Renal pelvis (tissue), 4 donors: ENCODE data around the gene REEP5. TPM values are rescaled to one million over a fixed set of nuclear protein-coding genes. Genes with fewer than 3 reads are reported as not detected.
"Not testable (repeated sequence)": the region's sequence is repeated elsewhere in the genome, so short reads cannot be mapped to it uniquely, and the experiment has no call there.

Source experiments
- DNase-seq: peaks from one replicate; pipeline ENCODE4 v3.0.0-alpha.2; 2013
- polyA plus RNA-seq, 3 donors: library from polyadenylated mRNA; unstranded; fragments of 120-200 nt; gene quantifications; one replicate each; pipeline ENCODE4 v1.2.1, GENCODE V29; 2013; ENCODE audit not compliant: insufficient read length in 3 of 3

Gene REEP5
- polyA plus RNA-seq, 3 donors, result 94.3 to 107 (median 97.3) TPM

DNA sequence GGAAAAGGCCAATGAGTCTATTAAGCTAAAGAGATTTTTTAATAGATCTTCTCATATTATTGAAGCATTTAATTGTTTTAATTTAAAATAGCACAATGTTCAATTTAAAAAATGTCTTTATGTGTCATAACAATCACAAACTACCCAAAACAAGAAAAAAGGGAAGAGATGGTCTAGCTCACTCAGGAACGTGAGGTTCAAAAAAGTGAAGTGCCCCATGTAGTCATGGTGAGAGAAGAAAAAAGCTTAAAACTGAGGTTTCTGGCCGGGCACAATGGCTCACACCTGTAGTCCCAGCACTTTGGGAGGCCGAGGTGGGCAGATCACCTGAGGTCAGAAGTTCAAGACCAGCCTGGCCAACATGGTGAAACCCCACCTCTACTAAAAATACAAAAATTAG is 17.0 kb downstream of the REEP5 start:
- DNase-seq, result not testable (repeated sequence)

DNA sequence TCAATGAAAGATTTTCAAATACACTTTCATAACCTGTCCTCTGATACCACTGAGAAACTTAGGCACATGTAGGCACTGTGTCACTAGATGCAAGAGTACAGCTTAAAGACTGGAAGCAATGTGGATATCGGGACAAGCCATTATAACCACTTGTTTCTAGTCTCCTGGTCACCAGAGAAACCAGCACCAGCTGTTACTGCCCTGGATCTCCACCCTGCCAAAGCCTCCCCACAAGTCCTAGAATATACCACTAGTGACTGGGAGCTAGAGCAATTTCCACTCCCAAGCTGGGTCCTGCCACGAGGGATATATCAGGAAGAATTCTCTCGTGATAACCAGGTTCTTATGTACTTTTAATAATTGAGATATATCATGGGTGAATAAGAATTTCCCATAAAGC is 19.5 kb downstream of the REEP5 start:
- DNase-seq, result no peak

DNA sequence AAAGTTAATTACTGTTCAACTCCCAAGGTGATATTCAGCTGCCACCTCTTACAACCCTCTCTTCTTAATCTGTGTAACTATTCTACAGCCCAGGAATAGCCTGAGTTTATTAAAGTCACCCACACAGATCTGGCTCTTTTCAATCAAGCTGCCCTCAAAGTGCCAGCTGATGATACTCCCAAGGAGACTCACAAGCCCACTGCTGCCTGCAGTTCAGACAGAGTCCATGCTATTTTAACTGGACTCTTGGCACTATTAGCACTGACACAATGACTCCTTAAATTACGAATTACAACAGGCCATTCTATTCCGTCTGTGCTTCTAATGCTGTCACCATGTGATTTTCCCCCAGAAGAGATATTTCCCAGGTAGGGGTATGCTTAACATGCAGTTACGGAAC is 26.3 kb downstream of the REEP5 start:
- DNase-seq, result no peak

DNA sequence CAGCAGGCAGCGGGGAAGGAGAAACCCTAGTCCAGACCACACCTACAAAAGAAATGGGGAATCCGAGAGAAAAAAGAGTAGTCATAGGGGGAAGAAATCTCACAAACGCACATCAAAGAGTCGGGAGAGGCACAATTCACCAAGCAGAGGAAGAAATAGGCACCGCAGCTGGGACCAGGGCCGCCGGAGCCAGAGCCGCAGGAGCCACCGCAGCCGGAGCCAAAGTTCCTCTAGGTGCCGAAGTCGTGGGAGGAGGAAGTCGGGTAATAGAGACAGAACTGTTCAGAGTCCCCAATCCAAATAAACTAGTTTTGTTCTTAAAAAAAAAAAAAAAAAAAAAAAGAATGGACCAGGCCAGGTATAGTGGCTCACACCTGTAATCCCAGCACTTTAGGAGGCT is 29.3 kb downstream of the REEP5 start:
- no peak for DNase-seq

DNA sequence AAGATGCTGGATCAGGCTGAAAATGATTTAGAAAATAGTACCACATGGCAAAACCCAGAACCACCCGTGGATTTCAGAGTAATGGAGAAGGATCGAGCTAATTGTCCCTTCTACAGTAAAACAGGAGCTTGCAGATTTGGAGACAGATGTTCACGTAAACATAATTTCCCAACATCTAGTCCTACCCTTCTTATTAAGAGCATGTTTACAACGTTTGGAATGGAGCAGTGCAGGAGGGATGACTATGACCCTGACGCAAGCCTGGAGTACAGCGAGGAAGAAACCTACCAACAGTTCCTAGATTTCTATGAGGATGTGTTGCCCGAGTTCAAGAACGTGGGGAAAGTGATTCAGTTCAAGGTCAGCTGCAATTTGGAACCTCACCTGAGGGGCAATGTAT is 30.0 kb downstream of the REEP5 start:
- DNase-seq, result not testable (repeated sequence)

DNA sequence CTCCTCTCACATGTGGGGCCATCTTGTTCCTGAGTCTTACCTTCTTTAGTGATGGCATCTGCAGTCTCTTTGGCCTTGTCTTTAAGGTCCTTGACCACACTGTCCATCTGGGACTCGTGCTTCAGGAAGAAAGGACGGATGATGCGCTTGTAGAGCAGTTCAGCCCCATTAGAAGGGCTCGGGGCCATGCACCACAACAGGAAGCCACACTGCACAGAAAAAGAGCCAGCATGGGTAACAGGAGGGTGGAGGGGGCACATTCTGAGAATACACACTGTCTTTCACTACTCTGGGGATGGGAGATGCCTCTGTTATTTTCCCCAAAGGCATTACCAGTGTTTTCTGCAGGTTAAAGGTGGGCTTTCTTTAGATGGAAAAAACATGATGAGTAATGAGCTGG is 35.1 kb downstream of the REEP5 start:
- no peak for DNase-seq

DNA sequence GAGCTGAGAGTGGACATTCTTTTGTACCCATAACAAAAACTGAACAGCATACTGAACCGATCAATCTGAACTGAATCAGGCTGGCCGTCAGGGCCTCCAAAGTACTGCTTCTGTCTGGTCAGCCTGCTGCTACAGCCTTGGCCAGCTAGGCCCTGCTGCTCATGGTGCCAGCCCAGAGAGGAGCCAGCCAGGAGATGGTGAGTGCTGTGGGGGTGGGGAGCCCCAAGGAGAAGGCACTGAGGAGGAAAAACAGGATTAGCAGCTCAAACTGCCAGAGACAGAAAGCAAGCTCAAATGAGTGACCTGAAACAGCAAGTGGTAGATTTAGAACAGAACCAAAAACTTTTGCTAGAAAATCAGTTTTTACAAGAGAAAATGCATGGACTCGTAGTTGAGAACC is 37.0 kb downstream of the REEP5 start:
- DNase-seq, result no peak

DNA sequence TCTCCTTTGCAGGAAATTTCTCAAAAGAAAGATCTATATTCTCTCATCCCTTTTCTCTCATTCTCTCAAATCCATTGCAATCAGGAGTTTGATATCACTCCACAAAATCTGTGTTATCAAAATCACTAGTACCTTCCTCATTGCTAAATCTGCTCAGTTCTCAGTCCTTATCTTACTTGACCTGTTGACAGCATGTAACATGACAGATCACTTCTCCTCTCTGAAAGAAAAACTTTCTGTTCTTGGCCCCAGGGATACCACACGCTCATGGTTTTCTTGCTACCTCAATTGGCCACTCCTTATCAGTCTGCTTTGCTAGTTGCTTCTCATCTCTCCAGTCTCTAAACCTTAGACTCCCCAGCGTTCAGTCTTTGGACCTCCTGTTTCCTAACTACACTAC is 38.8 kb downstream of the REEP5 start:
- no peak for DNase-seq

DNA sequence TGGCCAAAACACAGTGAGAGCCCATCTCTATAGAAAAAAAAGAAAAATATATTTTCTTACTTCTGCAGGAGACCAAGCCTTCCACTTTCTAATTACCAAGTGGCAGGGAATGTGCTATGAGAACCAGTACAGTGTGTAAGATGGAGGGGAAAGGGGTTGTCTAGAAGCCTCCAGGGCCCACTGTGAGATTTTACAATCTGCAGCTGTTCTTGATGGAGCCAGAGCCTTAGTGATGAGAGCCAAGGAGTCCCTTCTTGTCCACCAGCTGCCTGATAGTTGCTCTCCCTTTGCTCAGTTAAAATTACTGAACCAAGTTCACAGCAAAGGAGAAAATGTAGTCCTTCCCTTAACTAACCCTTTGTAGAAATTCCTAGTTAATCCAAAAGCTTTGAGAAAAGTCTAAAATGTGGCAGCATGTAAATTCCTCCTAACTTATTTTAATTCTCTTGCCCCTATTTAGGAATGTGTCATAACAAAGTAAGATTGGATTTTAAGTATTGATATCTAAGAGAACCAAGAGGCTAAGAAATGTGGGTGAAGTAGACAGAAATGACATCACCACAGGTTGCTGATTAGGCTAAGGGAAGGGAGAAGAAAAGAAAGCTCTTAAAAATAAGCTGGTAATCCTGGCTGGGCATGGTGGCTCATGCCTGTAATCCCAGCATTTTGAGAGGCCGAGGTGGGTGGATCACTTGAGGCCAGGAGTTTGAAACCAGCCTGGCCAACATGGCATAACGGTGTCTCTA is 41.6 kb downstream of the REEP5 start:
- DNase-seq, result no peak

DNA sequence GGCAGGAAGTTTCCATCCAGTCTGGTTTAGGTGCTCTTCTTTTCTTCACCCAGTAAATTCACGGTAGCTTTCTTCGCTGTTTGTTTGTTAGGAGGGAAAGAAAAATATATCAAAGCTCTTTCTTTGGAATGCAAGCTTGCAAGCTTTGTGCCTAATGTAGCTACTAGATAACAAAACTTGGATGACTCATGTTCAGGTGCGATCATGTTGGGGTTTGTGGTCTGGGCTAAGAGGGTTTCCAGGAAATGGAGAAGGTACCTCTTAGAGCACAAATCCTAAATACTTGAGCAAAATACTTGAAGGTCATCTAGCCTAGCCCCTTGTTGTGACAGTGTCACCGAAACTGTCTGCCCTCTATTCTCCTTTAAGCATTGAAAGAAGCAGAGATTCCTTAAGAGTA is 43.3 kb downstream of the REEP5 start:
- DNase-seq, result no peak

DNA sequence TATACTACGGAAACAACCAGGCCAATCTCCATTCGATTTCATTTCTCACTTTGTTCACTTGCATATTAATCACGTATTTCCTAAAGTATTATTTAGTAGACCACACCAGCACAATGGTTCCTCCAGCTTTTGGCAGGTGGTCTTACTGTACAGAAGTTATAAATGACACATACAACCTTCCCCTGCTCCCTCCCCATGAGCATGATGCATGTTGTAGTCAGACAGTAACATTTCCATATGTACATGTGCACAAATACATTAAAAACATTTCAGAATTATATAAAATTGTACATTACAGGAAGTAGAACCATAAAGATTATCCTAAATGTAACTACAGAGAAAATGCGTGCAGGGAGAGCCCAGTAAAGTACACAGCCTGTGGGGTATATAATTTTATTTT is 43.9 kb downstream of the REEP5 start:
- DNase-seq, result no peak

DNA sequence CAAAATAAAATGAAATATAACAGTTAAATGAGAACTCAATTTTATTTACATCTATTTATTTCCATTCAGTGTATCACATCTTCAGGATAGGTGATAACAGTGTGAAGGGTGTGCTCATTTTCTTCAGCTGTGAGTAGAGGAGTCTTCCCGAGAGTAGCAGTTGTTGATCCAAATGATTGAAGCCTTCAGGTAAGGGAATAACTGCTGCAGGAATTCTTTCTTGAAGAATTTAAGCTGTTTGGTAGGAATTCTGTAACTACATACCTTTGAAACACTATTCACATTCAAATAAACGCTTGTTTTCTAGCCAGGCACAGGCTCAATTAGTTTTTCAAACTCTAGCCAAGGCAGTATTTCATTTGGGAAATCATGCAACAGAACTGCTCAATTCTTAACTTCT is 45.7 kb downstream of the REEP5 start:
- DNase-seq, result no peak

DNA sequence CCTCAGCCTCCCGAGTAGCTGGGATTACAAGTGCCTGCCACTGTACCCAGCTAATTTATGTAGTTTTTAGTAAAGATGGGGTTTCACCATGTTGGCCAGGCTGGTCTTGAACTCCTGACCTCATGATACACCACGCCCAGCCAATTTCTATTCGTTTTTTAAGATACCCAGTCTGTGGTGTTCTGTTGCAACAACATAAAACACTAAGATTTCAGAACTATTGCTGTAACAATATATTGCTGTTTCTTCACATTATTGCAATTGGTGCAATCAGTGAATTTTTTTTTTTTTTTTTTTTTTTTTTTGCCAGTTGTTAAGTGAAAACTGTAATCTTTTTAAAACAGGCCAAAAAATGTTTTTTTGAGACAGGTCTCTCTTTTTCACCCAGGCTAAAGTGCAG is 51.1 kb downstream of the REEP5 start:
- DNase-seq, result no peak

DNA sequence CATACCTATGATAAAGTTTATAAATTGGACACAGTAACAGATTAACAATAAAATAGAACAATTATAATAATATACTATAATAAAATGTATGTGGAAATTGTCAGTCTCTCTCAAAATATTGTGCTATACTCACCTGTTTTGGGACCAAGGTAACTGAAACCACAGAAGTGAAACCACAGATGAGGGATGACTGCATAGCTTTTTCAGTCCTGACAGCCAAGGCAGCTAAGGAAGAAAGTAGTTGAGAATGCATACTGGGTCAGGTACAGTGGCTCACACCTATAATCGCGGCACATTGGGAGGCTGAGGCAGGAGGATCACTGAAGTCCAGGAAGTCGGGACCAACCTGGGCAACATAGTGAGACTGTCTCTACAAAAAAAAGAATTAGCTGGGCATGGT is 52.1 kb downstream of the REEP5 start:
- DNase-seq, result no peak

DNA sequence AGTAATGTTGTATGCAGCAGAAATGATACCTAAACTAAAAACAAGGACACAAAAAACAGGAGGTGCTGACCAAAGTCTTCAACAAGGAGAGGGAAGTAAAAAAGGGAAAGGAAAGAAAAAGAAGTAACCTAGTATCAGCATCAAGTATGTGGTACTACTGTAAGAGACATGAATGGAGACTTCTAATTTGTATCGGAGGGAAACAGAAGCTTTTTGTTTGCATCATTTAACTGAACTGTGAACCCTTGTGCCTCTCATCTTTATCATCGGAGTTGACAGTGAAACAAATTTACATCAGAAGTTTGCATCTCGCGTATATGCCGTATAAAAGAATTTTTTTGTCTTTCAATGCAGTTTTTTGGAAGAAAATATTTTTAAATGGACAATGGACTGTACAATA is 54.6 kb downstream of the REEP5 start:
- no peak for DNase-seq

DNA sequence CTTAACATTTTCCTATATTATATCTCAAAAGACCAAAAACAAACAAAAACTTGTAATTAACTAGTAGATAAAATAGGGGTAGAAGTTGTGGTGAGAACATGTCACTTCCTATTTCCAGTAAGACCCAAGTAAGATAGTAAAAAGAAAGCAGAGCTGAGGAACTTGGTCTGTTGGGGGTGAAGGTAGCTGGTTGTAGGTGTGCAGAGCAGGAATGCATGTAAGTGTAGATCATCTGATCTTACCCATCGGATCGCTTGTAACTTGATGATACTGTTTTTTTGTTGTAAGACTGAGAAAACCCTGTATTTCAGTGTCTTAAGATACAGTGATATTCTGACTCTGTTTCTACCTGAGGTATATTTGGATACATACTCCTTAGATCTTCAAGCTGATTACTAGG is 55.3 kb downstream of the REEP5 start:
- no peak for DNase-seq

DNA sequence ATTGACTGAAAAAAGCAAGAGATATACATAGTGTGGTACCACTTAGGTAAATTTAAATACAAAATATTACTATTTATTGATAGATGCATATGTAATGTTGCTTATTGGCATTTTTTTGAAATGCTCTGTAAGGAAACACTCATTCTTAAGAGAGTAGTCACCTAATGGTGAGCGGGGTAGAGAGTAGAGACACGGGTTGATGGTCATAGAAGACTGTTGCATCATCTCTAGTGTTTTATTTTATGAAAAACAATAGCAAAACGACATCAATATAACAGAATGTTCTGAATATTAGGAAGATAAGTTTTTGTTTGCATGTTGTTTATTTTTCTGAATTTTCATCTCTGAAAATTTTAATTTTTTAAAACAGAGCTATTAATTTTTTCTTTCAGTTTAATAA is 56.9 kb downstream of the REEP5 start:
- DNase-seq, result no peak

DNA sequence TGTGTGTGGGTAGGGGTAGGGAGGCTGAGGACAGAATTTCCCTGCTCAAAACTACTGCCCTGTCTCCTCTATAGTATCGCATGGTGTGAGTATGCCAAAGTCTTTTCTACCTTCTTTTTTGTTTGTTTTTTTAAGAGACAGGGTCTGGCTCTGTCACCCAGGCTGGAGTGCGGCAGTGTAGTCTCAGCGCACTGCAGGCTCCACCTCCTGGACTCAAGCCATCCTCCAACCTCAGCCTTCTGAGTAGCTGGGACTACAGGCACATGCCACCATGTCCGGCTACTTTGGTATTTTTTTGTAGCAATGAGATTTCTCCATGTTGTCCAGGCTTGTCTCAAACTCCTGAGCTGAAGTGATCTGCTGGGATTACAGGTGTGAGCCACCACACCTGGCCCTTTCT is 58.5 kb downstream of the REEP5 start:
- DNase-seq, result no peak

DNA sequence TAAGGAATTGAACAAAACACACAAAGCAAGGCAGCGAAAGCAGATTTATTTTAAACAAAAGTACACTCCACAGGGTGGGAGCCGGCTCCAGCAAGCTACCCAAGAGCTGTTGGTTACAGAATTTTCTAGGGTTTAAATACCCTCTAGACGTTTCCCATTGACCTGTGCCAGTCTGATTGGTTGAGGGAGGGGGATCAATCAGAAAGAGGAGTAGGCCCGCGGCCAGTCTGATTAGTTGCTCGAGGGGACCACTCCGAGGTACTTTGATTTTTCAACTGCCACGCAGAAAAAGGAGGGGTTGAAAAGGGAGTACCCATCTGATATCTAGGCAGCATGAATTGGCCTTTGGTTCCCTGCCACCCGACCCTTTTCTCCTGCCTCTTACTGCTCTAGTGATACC is 59.9 kb downstream of the REEP5 start:
- no peak for DNase-seq

DNA sequence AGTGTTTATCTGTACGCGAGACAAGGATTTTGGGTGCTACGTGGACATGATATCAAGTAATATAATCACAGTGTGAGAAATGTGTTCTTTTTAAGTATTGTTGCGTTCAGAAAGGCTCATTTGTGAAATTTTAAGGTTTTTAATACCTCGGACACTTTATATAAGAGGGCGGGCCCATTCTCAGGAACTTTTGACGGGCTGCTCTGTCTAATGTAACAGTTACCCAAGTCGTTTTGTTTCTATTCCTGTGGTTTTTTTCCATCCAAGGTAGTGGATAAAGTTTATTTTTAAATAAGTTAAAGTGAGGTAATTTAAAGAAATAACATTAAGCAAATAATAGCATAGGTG is 60.4 kb downstream of the REEP5 start:
- DNase-seq, result no peak

DNA sequence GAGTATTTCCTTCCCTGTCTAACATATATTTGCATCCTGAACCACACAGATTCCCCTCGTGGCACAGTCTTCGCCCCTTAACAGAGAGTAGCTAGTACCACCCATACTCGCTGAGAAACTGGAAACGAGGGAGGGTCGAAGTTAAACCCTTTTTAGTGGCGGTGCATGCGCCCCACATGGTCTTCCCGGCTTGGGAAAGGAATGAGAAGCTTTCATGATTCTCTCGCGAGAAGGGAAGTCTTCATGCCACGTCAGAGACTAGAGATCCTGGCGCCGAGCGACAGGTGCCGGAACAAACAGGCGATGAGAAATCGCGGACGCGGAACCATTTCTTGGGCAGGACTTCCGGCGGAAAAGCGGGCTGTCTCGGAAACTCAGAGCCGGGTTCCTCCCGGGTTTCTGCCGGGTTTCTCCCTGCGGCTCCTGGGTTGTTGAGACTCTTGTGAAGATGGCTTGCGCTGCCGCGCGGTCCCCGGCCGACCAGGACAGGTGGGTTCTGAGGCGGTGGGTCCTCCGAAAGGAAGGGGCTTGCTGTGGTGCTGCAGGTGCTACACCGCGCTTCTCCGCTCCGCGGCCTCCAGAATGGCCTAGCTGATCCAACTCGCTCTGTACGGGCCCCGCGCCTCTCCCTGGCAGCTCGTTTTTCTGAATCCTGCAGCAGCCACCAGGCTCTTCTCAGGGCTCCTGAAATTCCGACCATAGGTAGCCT is 60.9 kb downstream of the REEP5 start, which contains the start of gene SRP19:
Gene SRP19 (plus strand): TSS at position 359 of the 709 bp plus-strand sequence. CDS start 90 bp downstream, at position 449.
- DNase-seq, result peak; percentile 98

DNA sequence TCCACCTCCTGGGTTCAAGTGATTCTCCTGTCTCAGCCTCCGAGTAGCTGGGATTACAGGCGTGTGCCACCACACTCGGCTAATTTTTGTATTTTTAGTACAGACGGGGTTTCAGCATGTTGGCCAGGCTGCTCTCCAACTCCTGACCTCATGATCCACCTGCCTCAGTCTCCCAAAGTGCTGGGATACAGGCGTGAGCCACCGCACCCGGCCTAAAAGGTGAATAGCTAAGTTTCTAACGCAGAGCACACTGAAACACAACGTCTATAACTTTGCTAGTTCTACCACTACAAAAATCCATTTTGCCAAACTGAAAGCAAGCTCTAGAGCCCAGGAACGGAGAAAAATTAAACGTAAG is 61.5 kb downstream of the REEP5 start:
- DNase-seq, result not testable (repeated sequence)

DNA sequence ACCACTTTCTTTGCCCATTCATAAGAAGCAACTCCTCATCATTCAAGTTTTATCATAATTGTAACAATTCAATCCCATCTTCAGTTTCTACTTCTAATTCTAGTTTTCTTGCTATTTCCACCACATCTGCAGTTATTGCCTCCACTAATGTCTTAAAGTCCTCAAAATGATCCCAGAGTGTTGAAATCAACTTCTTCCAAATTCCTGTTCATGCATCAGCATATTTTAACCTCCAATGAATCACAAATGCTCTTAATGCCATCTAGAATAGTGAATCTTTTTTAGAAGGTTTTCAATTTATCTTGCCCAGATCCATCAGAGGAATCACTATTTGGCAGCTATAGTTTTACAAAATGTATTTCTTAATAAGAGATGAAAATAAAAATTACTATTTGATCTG is 64.2 kb downstream of the REEP5 start:
- no peak for DNase-seq

DNA sequence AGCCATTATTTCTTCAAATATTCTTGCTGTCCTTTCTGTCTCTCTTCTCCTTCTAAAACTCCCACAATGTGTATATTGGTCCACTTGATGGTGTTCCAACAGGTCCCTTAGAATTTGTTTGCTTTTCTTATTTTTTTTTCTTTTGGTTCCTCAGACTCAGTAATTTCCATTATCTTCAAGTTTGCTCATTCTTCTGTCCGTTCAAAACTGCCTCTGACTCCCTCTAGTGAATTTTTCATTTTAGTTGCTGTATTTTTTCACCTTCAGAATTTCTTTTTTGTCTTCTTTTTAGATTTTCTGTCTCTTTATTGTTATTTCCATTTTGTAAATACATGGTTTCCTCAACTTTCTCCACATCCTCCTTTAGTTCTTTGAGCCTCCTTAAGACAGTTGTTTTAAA is 67.4 kb downstream of the REEP5 start:
- no peak for DNase-seq
